HG03442 (cell line): ENCODE measurements around the gene PDXP.
A peak's percentile ranks its signal among the peaks of the same experiment; 100 is the strongest.
"Not testable (repeated sequence)": the region's sequence is repeated elsewhere in the genome, so short reads cannot be mapped to it uniquely, and the experiment has no call there.

Source experiments
- ATAC-seq: cut with Tn5 transposase; IDR thresholded peaks from one replicate; pipeline ENCODE4 v1.9.1; 2021; ENCODE audit warnings: mild to moderate bottlenecking, moderate library complexity; ENCODE audit not compliant: unreplicated experiment

PDXP gene

GRCh38 chr22:37658133-37659065 lies at the start of gene PDXP:
Gene PDXP, plus strand, starts transcription at chr22:37658723. Its CDS starts 60 bp downstream, at chr22:37658783.
- peak; percentile 75 for ATAC-seq

GRCh38 chr22:37609240-37610152 lies 49.0 kb upstream of the PDXP start:
- ATAC-seq: no peak

GRCh38 chr22:37610153-37610475 lies 48.4 kb upstream of the PDXP start:
- not testable (repeated sequence) for ATAC-seq

GRCh38 chr22:37610480-37611129 lies 47.9 kb upstream of the PDXP start:
- no peak for ATAC-seq

- ATAC-seq: no peak
These were observed 47.3 kb upstream of the PDXP start for GRCh38 chr22:37611207-37611606.

GRCh38 chr22:37616201-37617083 lies 42.1 kb upstream of the PDXP start:
- ATAC-seq: no peak

- ATAC-seq: no peak
These were observed 41.1 kb upstream of the PDXP start for GRCh38 chr22:37617431-37617830.

- no peak for ATAC-seq
These were observed 40.4 kb upstream of the PDXP start for GRCh38 chr22:37618072-37618656.

- no peak for ATAC-seq
These were observed 39.8 kb upstream of the PDXP start for GRCh38 chr22:37618674-37619073.

- no peak for ATAC-seq
These were observed 38.5 kb upstream of the PDXP start for GRCh38 chr22:37619991-37620390.

- ATAC-seq: no peak
These were observed 37.1 kb upstream of the PDXP start for GRCh38 chr22:37621352-37621860.

- ATAC-seq: no peak
These were observed 35.2 kb upstream of the PDXP start for GRCh38 chr22:37623075-37624016.

GRCh38 chr22:37624017-37624365 lies 34.5 kb upstream of the PDXP start:
- no peak for ATAC-seq

- no peak for ATAC-seq
These were observed 33.6 kb upstream of the PDXP start for GRCh38 chr22:37624876-37625275.

- no peak for ATAC-seq
These were observed 32.8 kb upstream of the PDXP start for GRCh38 chr22:37625737-37626136.

- ATAC-seq: no peak
These were observed 32.4 kb upstream of the PDXP start for GRCh38 chr22:37626144-37626543.

- ATAC-seq: no peak
These were observed 31.9 kb upstream of the PDXP start for GRCh38 chr22:37626556-37627075.

- no peak for ATAC-seq
These were observed 31.4 kb upstream of the PDXP start for GRCh38 chr22:37627121-37627520.
